LHCN-M2 (cell line): ENCODE data around the gene PEX6. TPM values are rescaled to one million over a fixed set of nuclear protein-coding genes. Genes with fewer than 3 reads are reported as not detected.

ENCODE experiments used
- DNase-seq: peaks from one replicate; pipeline ENCODE4 v3.0.0-alpha.2; 2012; ENCODE audit warnings: low read depth
- total RNA-seq: library from RNA; depleted of rRNA; stranded (reverse); fragments of >200 nt; gene quantifications from 2 replicates; pipeline ENCODE4 v1.2.3, GENCODE V29; 2014; rRNA removed

The PEX6 gene
- total RNA-seq, 1 experiment from 2014 or later = 20.8 TPM

GRCh38 chr6:42937548-42938427 lies 41.2 kb downstream of the PEX6 start:
- DNase-seq = no peak

GRCh38 chr6:42936398-42936797 lies 42.6 kb downstream of the PEX6 start:
- DNase-seq = no peak

- DNase-seq = no peak
Observed at GRCh38 chr6:42935322-42935721, 43.7 kb downstream of the PEX6 start.

GRCh38 chr6:42933205-42933604 lies 45.8 kb downstream of the PEX6 start:
- no peak for DNase-seq

GRCh38 chr6:42932412-42932811 lies 46.6 kb downstream of the PEX6 start:
- no peak for DNase-seq

GRCh38 chr6:42929821-42930360 lies 49.1 kb downstream of the PEX6 start:
- peak; percentile 70 for DNase-seq

GRCh38 chr6:42928986-42929820 lies 49.8 kb downstream of the PEX6 start, which contains the start of gene CNPY3:
Gene CNPY3 (plus strand): TSS chr6:42929480. CDS start chr6:42929571, 91 bp downstream.
- DNase-seq = peak; percentile 99

GRCh38 chr6:42925248-42925857 lies 53.6 kb downstream of the PEX6 start:
- DNase-seq = no peak

GRCh38 chr6:42923666-42924065 lies 55.3 kb downstream of the PEX6 start:
- peak; percentile 18 for DNase-seq

- no peak for DNase-seq
Observed at GRCh38 chr6:42921801-42922200, 57.2 kb downstream of the PEX6 start.

- no peak for DNase-seq
Observed at GRCh38 chr6:42916288-42916687, 62.7 kb downstream of the PEX6 start.

- DNase-seq = no peak
Observed at GRCh38 chr6:42915732-42916131, 63.2 kb downstream of the PEX6 start, which contains the start of gene PTCRA. Gene PTCRA (plus strand): TSS chr6:42916053. CDS start chr6:42916070, 17 bp downstream.

- DNase-seq = no peak
Observed at GRCh38 chr6:42914546-42914945, 64.4 kb downstream of the PEX6 start.

Other genes starting within 250 kb of the PEX6 start
- 42.8 and 48.3 TPM in 2 replicates for gene TBCC, start 233.1 kb downstream of the PEX6 start, total RNA-seq
- gene BICRAL, start 197.1 kb downstream of the PEX6 start, total RNA-seq = 4.5 and 6.1 TPM in 2 replicates
- gene RPL7L1, start 99.6 kb downstream of the PEX6 start, total RNA-seq = 126 and 152 TPM in 2 replicates
- gene PTCRA, start 63.1 kb downstream of the PEX6 start, total RNA-seq = not detected in 2 replicates
- 40.1 and 45.9 TPM in 2 replicates for gene CNPY3, start 49.7 kb downstream of the PEX6 start, total RNA-seq
- gene GNMT, start 18.4 kb downstream of the PEX6 start, total RNA-seq = not detected in 2 replicates
- gene PPP2R5D, start 5.4 kb upstream of the PEX6 start, total RNA-seq = 61.3 and 61.7 TPM in 2 replicates
- gene MEA1, start 34.8 kb upstream of the PEX6 start, total RNA-seq = 116 and 119 TPM in 2 replicates
- gene KLHDC3, start 35.1 kb upstream of the PEX6 start, total RNA-seq = 47.1 and 50.4 TPM in 2 replicates
- 128 and 133 TPM in 2 replicates for gene RRP36, start 42.4 kb upstream of the PEX6 start, total RNA-seq
- 38.6 and 42.4 TPM in 2 replicates for gene CUL7, start 74.7 kb upstream of the PEX6 start, total RNA-seq
- 11.5 and 19.4 TPM in 2 replicates for gene MRPL2, start 80.3 kb upstream of the PEX6 start, total RNA-seq
- 10.6 and 11.2 TPM in 2 replicates for gene KLC4, start 80.5 kb upstream of the PEX6 start, total RNA-seq
- gene PTK7, start 97.1 kb upstream of the PEX6 start, total RNA-seq = 52.3 and 52.8 TPM in 2 replicates
- gene SRF, start 192.1 kb upstream of the PEX6 start, total RNA-seq = 29.5 and 36.5 TPM in 2 replicates
- 25.7 and 26.8 TPM in 2 replicates for gene CUL9, start 203.0 kb upstream of the PEX6 start, total RNA-seq